HepG2 (cell line): ENCODE data around the gene LIFR. TPM values are rescaled to one million over a fixed set of nuclear protein-coding genes. Genes with fewer than 3 reads are reported as not detected.

Source experiments
- ADNP ChIP-seq: sonication (generic); formaldehyde crosslinking; IDR thresholded peaks from 2 replicates; pipeline ENCODE4 v1.4.0; 2020; ENCODE audit warnings: missing genetic modification reagents
- AKAP8 ChIP-seq: sonication (generic); formaldehyde crosslinking; IDR thresholded peaks from 2 replicates; pipeline ENCODE4 v1.5.1; 2020; ENCODE audit warnings: mild to moderate bottlenecking, missing genetic modification reagents
- ARNT2 ChIP-seq: sonication (generic); formaldehyde crosslinking; IDR thresholded peaks from 2 replicates; pipeline ENCODE4 v1.8.0; 2022; ENCODE audit warnings: mild to moderate bottlenecking, low read depth, missing genetic modification reagents, moderate library complexity
- CHD2 ChIP-seq: IDR thresholded peaks from 2 replicates; pipeline ENCODE4 v1.6.1; 2011; ENCODE audit warnings: low read depth, low read length, improper control_type of control experiment
- HNF4A ChIP-seq: sonication (generic); formaldehyde crosslinking; IDR thresholded peaks from 2 replicates; pipeline ENCODE4 v1.4.0; 2020; ENCODE audit warnings: missing genetic modification reagents
- HOXA7 ChIP-seq: sonication (generic); formaldehyde crosslinking; IDR thresholded peaks from 2 replicates; pipeline ENCODE4 v1.8.1; 2022; ENCODE audit warnings: mild to moderate bottlenecking, missing genetic modification reagents, moderate library complexity
- MED1 ChIP-seq: sonication (generic); formaldehyde crosslinking; IDR thresholded peaks from 2 replicates; pipeline ENCODE4 v1.4.0; 2020; ENCODE audit warnings: missing genetic modification reagents
- REL ChIP-seq: sonication (generic); formaldehyde crosslinking; conservative IDR thresholded peaks from 2 replicates; pipeline ENCODE4 v1.8.0; 2022; ENCODE audit warnings: mild to moderate bottlenecking, missing genetic modification reagents, moderate library complexity
- SMARCC2 ChIP-seq: fragments of 450-650 bp; IDR thresholded peaks from 2 replicates; pipeline ENCODE4 v1.6.1; 2017; ENCODE audit warnings: antibody characterized with exemption, mild to moderate bottlenecking
- SRF ChIP-seq: IDR thresholded peaks from 2 replicates; pipeline ENCODE4 v1.6.1; 2011; ENCODE audit warnings: mild to moderate bottlenecking, low read depth, low read length, moderate library complexity
- U2AF2 ChIP-seq: fragments of 200-400 bp; formaldehyde crosslinking; IDR thresholded peaks from 2 replicates; pipeline ENCODE4 v1.6.1; 2017; ENCODE audit warnings: low read depth, mild to moderate bottlenecking, low read length
- YEATS2 ChIP-seq: sonication (generic); formaldehyde crosslinking; IDR thresholded peaks from 2 replicates; pipeline ENCODE4 v1.4.0; 2020; ENCODE audit warnings: missing genetic modification reagents, borderline replicate concordance
- YEATS4 ChIP-seq: sonication (generic); formaldehyde crosslinking; IDR thresholded peaks from 2 replicates; pipeline ENCODE4 v1.4.0; 2020; ENCODE audit warnings: missing genetic modification reagents, borderline replicate concordance
- ZBTB7A ChIP-seq: sonication (generic); formaldehyde crosslinking; IDR thresholded peaks from 2 replicates; pipeline ENCODE4 v1.8.0; 2022; ENCODE audit warnings: mild to moderate bottlenecking, missing genetic modification reagents
- ZIK1 ChIP-seq: sonication (generic); formaldehyde crosslinking; IDR thresholded peaks from 2 replicates; pipeline ENCODE4 v1.5.0; 2020; ENCODE audit warnings: mild to moderate bottlenecking, low read depth, missing genetic modification reagents, borderline replicate concordance
- ZNF280B ChIP-seq: sonication (generic); formaldehyde crosslinking; IDR thresholded peaks from 2 replicates; pipeline ENCODE4 v1.5.0; 2020; ENCODE audit warnings: missing genetic modification reagents, mild to moderate bottlenecking, borderline replicate concordance
- ZNF343 ChIP-seq: sonication (generic); formaldehyde crosslinking; IDR thresholded peaks from 2 replicates; pipeline ENCODE4 v1.4.0; 2020; ENCODE audit warnings: mild to moderate bottlenecking, missing genetic modification reagents
- ZNF431 ChIP-seq: sonication (generic); formaldehyde crosslinking; IDR thresholded peaks from 2 replicates; pipeline ENCODE4 v1.9.0; 2022; ENCODE audit warnings: missing genetic modification reagents, low read depth, mild to moderate bottlenecking, borderline replicate concordance
- ZNF691 ChIP-seq: sonication (generic); formaldehyde crosslinking; IDR thresholded peaks from 2 replicates; pipeline ENCODE4 v1.4.0; 2020; ENCODE audit warnings: missing genetic modification reagents, low read depth, mild to moderate bottlenecking, borderline replicate concordance
- polyA plus RNA-seq, 8 experiments: library from polyadenylated mRNA; depleted of rRNA in 3 of 8; stranded (reverse) in 7 of 8; unstranded in 1 of 8; fragments of >200 nt; fragmentation: Illumina TruSeq in 4 of 8; extraction: Trizol in 4 of 8; gene quantifications; 2 replicates each; pipeline versions ENCODE4 v1.2.1 to v1.2.3, GENCODE V29; 2011 to 2016; ENCODE audit warnings: low read depth in 4 of 8, missing spikeins in 1 of 8, mixed read lengths in 1 of 8; ENCODE audit not compliant: insufficient read depth in 1 of 8
- total RNA-seq, 5 experiments: library from RNA; depleted of rRNA; stranded (reverse); fragments of >200 nt; fragmentation: Illumina TruSeq; extraction: Trizol; gene quantifications; 2 replicates each; pipeline ENCODE4 v1.2.3, GENCODE V29; 2016; ENCODE audit warnings: low read depth in 1 of 5
- TF ChIP-seq, protein P1 (sequence below): IDR thresholded peaks from 2 replicates; pipeline ENCODE4 v1.6.1; 2016; ENCODE audit warnings: low read depth, missing genetic modification reagents, missing compliant biosample characterization
- TF ChIP-seq, protein P2 (sequence below): sonication (generic); formaldehyde crosslinking; IDR thresholded peaks from 2 replicates; pipeline ENCODE4 v1.5.0; 2020; ENCODE audit warnings: mild to moderate bottlenecking, missing genetic modification reagents

The LIFR gene
- total and polyA plus RNA-seq, 2 of the 13 experiments (the other 11 are each of a cell fraction or from before 2014, with no cell fraction given): 6.3 to 25.2 TPM

GRCh38 chr5:38528162-38528703 is 28.2 kb downstream of the LIFR start (continued):
- TF ChIP-seq MED1: peak; percentile 79
- no peak for TF ChIP-seq U2AF2
- no peak for TF ChIP-seq CHD2
- TF ChIP-seq AKAP8 (CRISPR knock-in tag): no peak
- no peak for TF ChIP-seq ZNF431 (CRISPR knock-in tag)
- no peak for TF ChIP-seq ZIK1 (CRISPR knock-in tag)
- TF ChIP-seq ZBTB7A (CRISPR knock-in tag): no peak
- TF ChIP-seq ADNP: no peak
- TF ChIP-seq HNF4A: peak; percentile 87
- 0 out of 2 replicates have a peak, but pooled peaks have one; percentile 60 for TF ChIP-seq ZNF343 (CRISPR knock-in tag)
- no peak for TF ChIP-seq ZNF280B
- TF ChIP-seq YEATS2 (CRISPR knock-in tag): no peak
- TF ChIP-seq, protein P1, sequence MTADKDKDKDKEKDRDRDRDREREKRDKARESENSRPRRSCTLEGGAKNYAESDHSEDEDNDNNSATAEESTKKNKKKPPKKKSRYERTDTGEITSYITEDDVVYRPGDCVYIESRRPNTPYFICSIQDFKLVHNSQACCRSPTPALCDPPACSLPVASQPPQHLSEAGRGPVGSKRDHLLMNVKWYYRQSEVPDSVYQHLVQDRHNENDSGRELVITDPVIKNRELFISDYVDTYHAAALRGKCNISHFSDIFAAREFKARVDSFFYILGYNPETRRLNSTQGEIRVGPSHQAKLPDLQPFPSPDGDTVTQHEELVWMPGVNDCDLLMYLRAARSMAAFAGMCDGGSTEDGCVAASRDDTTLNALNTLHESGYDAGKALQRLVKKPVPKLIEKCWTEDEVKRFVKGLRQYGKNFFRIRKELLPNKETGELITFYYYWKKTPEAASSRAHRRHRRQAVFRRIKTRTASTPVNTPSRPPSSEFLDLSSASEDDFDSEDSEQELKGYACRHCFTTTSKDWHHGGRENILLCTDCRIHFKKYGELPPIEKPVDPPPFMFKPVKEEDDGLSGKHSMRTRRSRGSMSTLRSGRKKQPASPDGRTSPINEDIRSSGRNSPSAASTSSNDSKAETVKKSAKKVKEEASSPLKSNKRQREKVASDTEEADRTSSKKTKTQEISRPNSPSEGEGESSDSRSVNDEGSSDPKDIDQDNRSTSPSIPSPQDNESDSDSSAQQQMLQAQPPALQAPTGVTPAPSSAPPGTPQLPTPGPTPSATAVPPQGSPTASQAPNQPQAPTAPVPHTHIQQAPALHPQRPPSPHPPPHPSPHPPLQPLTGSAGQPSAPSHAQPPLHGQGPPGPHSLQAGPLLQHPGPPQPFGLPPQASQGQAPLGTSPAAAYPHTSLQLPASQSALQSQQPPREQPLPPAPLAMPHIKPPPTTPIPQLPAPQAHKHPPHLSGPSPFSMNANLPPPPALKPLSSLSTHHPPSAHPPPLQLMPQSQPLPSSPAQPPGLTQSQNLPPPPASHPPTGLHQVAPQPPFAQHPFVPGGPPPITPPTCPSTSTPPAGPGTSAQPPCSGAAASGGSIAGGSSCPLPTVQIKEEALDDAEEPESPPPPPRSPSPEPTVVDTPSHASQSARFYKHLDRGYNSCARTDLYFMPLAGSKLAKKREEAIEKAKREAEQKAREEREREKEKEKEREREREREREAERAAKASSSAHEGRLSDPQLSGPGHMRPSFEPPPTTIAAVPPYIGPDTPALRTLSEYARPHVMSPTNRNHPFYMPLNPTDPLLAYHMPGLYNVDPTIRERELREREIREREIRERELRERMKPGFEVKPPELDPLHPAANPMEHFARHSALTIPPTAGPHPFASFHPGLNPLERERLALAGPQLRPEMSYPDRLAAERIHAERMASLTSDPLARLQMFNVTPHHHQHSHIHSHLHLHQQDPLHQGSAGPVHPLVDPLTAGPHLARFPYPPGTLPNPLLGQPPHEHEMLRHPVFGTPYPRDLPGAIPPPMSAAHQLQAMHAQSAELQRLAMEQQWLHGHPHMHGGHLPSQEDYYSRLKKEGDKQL (CRISPR knock-in tag): 0 out of 2 replicates have a peak, but pooled peaks have one; percentile 18
- TF ChIP-seq REL (CRISPR knock-in tag): no peak
- TF ChIP-seq SMARCC2: no peak
- TF ChIP-seq, protein P2, sequence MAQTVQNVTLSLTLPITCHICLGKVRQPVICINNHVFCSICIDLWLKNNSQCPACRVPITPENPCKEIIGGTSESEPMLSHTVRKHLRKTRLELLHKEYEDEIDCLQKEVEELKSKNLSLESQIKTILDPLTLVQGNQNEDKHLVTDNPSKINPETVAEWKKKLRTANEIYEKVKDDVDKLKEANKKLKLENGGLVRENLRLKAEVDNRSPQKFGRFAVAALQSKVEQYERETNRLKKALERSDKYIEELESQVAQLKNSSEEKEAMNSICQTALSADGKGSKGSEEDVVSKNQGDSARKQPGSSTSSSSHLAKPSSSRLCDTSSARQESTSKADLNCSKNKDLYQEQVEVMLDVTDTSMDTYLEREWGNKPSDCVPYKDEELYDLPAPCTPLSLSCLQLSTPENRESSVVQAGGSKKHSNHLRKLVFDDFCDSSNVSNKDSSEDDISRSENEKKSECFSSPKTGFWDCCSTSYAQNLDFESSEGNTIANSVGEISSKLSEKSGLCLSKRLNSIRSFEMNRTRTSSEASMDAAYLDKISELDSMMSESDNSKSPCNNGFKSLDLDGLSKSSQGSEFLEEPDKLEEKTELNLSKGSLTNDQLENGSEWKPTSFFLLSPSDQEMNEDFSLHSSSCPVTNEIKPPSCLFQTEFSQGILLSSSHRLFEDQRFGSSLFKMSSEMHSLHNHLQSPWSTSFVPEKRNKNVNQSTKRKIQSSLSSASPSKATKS: no peak
- TF ChIP-seq ZNF691 (CRISPR knock-in tag): peak; percentile 64; the same call in 1 of the 2 replicates
- peak; percentile 58; the same call in 1 of the 2 replicates for TF ChIP-seq YEATS4 (CRISPR knock-in tag)
- TF ChIP-seq SRF: peak; percentile 59; the same call in 1 of the 2 replicates
- peak; percentile 80; the same call in 1 of the 2 replicates for TF ChIP-seq ARNT2 (CRISPR knock-in tag)
- no peak for TF ChIP-seq HOXA7 (CRISPR knock-in tag)
